Psoas muscle (tissue), 8 donors: ENCODE data around the gene TNFRSF1B. TPM values are rescaled to one million over a fixed set of nuclear protein-coding genes. Genes with fewer than 3 reads are reported as not detected.

Experiments
- ATAC-seq, 4 donors: fragments of 200-7000 bp; cut with Tn5 transposase; one replicate each; pipeline ENCODE4 v1.9.1; 2020; ENCODE audit warnings: moderate library complexity in 3 of 4, mild to moderate bottlenecking in 2 of 4
- DNase-seq, 2 donors: peaks; one replicate each; pipeline ENCODE4 v3.0.0-alpha.2; 2020
- H3K27ac ChIP-seq: fragments of 200-600 bp; one replicate; pipeline ENCODE4 v1.8.0; 2022
- H3K27me3 ChIP-seq, 3 donors: fragments of 200-600 bp in 1 of 3; one replicate each; pipeline versions ENCODE4 v1.6.1 to v1.8.0; 2013 to 2022; ENCODE audit warnings: low read length in 2 of 3, mild to moderate bottlenecking in 2 of 3, moderate library complexity in 1 of 3; ENCODE audit not compliant: insufficient read depth in 3 of 3
- H3K36me3 ChIP-seq, 2 donors: fragments of 200-600 bp in 1 of 2; one replicate each; pipeline versions ENCODE4 v1.6.1 to v1.8.0; 2013 to 2022; ENCODE audit warnings: low read depth in 1 of 2, mild to moderate bottlenecking in 1 of 2, moderate library complexity in 1 of 2; ENCODE audit not compliant: insufficient read depth in 1 of 2
- H3K4me1 ChIP-seq: fragments of 200-600 bp; one replicate; pipeline ENCODE4 v1.8.0; 2022
- H3K4me3 ChIP-seq: fragments of 200-600 bp; one replicate; pipeline ENCODE4 v1.8.0; 2022; ENCODE audit warnings: mild to moderate bottlenecking
- H3K9me3 ChIP-seq: fragments of 200-600 bp; one replicate; pipeline ENCODE4 v1.8.0; 2022
- WGBS, 3 donors: extraction: QIAGEN DNeasy Blood & Tissue Kit; methylation state at CpG; one replicate each; pipeline versions ENCODE4 v1.1.6 to v1.1.7; 2013; 5-methylcytosine and 5-hydroxymethylcytosine counted together
- intact Hi-C, 2 donors: fragments of 100-400 bp; cut with DNase I; formaldehyde crosslinking; loops; one replicate each; pipeline versions ENCODE4 v1.11.0 to v1.14.2; 2022
- polyA plus RNA-seq, 3 donors: library from polyadenylated mRNA; stranded (reverse); fragments of 200-250 nt; gene quantifications; one replicate each; pipeline ENCODE4 v1.2.3, GENCODE V29; 2013
- total RNA-seq, 4 donors: library from RNA; stranded (reverse); fragmentation: NEBNext Ultra II Directional in 2 of 4; extraction: Animal tissue kit (Norgen Biotek cat#: 25700) in 2 of 4; gene quantifications; one replicate each; pipeline versions ENCODE4 v1.2.1 to v1.2.4, GENCODE V29; 2021 to 2023
- TF ChIP-seq, protein P1 (sequence below): fragments of 200-600 bp; IDR thresholded peaks from one replicate; pipeline ENCODE4 v1.8.0; 2022; ENCODE audit warnings: antibody characterized with exemption
- donor health status: healthy with polysubstance abuse.
- donor health status: DM: no; HTN: no; CAD: no; lungs with moderate emphysema.
- donor health status: Bipolar disorder and iron deficiency.
- donor health status: healthy.
- donor health status: DM: yes; HTN: yes; CAD: no.
- donor health status: DM: no; HTN: no; CAD: no.
- donor health status: DM: no; HTN: no; CAD: no.
- donor health status: DM: yes; HTN: yes; CAD: no.

The TNFRSF1B gene
- total and polyA plus RNA-seq, 7 donors: 5.1 to 12.8 (median 7.6) TPM

DNA sequence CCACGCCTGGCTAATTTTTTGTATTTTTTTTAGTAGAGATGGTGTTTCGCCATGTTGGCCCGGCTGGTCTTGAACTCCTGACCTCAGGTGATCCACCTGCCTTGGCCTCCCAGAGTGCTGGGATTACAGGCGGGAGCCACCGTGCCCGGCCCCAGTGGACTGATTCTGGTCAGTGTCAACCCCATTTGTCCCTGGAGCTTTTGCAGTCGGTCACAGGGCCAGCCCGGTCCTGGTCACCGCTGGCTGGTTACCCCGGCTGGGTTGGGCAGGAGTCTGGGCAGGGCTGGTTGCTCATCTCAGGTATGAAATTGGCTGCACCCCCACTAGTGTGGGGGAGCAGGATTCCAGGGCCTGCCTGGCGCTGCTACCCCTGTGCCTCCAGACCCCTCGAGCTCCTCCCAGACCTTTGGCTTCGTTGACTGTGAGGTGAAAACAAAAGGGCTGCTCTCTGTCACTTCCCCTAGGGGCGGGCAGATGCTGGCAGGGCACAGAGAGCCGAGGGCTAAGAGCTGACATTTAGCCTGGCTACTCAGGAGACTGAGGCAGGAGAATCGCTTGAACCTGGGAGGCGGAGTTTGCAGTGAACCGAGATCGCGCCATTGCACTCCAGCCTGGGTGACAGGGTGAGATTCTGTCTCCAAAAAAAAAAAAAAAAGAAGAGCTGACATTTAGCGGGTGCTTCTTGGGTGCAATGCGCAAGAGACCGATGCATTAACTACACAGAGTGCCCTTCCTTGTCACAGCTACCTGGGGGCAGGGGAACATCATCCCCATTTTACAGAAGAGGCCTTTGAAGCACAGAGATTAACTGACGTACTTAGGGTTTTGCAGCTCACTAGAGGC is 10.6 kb downstream of the TNFRSF1B start:
- Histone ChIP-seq H3K4me1 (peaks cover 21% of the 10 kb centered on the region), H3K4me3 (no peak overlapping the region), H3K36me3 (no peaks in the 10 kb centered on the region), H3K27ac (peak overlapping the region; percentile 30), H3K27me3 (no peaks in the 10 kb centered on the region), H3K9me3 (no peaks in the 10 kb centered on the region)
- 82 to 83% (median 82%) methylated on average over 23 to 24 of the region's 24 CpGs for WGBS, 3 donors
- DNase-seq (no peak), ATAC-seq (no peak)
- TF ChIP-seq, protein P1, sequence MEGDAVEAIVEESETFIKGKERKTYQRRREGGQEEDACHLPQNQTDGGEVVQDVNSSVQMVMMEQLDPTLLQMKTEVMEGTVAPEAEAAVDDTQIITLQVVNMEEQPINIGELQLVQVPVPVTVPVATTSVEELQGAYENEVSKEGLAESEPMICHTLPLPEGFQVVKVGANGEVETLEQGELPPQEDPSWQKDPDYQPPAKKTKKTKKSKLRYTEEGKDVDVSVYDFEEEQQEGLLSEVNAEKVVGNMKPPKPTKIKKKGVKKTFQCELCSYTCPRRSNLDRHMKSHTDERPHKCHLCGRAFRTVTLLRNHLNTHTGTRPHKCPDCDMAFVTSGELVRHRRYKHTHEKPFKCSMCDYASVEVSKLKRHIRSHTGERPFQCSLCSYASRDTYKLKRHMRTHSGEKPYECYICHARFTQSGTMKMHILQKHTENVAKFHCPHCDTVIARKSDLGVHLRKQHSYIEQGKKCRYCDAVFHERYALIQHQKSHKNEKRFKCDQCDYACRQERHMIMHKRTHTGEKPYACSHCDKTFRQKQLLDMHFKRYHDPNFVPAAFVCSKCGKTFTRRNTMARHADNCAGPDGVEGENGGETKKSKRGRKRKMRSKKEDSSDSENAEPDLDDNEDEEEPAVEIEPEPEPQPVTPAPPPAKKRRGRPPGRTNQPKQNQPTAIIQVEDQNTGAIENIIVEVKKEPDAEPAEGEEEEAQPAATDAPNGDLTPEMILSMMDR: no peak
- intact Hi-C loops: no loop called here

DNA sequence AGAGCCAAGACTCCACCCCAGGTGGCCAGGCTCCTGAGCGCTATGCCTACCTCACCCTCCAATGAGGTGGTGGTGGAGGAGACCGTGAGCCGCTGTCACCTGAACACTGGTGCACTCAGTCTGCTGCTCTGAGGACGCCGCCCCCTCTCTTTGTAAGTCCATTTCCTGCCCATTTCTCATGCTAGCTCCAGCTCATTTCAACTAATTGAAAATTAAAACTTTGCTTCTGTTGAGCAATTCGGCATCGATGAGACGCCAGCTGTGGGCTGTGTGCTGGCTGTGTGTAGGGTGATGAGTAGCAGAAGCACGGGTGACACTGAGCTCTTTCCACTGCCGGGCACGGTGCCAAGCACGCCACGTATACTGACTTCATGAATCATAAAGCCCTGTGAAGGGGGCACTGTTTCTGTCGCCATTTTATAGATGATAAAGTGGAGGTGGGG is 11.2 kb downstream of the TNFRSF1B start:
- intact Hi-C loops: no loop called here
- Histone ChIP-seq H3K4me1 (peaks cover 21% of the 10 kb centered on the region), H3K4me3 (no peak overlapping the region), H3K9me3 (no peaks in the 10 kb centered on the region), H3K27ac (peak overlapping the region; percentile 30), H3K27me3 (no peaks in the 10 kb centered on the region), H3K36me3 (no peaks in the 10 kb centered on the region)
- ATAC-seq (peak in 1 of 4 donors; percentile 25), DNase-seq (peak; percentile 78)
- WGBS, 3 donors: 43 to 53% (median 44%) methylated on average over 14 of the region's 14 CpGs
- TF ChIP-seq, protein P1: no peak

DNA sequence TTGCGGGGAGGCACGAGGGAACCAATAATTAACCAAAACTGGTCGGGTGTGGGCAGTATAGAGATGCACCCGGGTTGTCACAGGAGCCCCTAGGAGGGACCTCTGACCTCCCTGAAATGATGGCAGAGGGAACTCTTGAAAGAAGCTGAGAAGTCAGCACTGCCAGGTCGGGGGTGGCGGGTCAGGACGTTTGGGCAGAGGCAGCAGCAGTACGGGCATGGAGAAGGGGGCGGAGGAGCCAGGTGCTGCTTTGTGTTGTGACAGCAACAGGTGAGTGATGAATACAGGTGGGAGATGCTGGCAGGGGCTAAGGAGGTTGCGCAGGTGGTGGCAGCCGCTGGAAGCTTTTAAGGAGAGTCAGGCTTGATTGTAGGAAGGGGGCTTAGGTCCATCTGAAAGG is 11.7 kb downstream of the TNFRSF1B start:
- Histone ChIP-seq H3K27me3 (no peaks in the 10 kb centered on the region), H3K36me3 (no peaks in the 10 kb centered on the region), H3K4me1 (peaks cover 21% of the 10 kb centered on the region), H3K27ac (peak overlapping the region; percentile 58), H3K4me3 (no peak overlapping the region), H3K9me3 (no peaks in the 10 kb centered on the region)
- DNase-seq (no peak), ATAC-seq (no peak)
- intact Hi-C loops: no loop called here
- TF ChIP-seq, protein P1: no peak
- WGBS, 3 donors: 56 to 68% (median 57%) methylated on average over 10 to 11 of the region's 11 CpGs

DNA sequence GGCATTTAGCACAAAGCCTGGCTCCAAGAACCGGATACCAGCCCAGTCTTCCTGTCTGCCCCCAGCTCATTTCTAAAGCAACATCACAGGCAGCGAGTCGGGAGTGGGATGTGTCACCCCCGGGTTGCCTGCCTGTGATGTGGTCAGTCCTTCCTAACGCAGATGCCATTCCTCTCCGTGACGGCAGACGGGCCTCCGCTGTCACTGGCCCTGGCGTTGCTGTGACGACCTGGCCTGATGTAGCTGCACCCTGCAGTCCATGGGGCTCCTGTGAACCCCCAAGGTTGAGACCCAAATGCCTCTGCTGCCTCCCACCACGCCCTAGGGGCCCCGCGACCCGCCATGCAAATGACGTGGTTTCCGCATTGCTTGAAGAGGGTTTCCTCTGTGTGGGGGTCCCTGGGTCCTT is 12.3 kb downstream of the TNFRSF1B start:
- Histone ChIP-seq H3K4me1 (peaks cover 24% of the 10 kb centered on the region), H3K4me3 (no peak overlapping the region), H3K27ac (peak overlapping the region; percentile 58), H3K9me3 (no peaks in the 10 kb centered on the region), H3K36me3 (no peaks in the 10 kb centered on the region), H3K27me3 (no peaks in the 10 kb centered on the region)
- WGBS, 3 donors: 56 to 68% (median 67%) methylated on average over 17 of the region's 17 CpGs
- TF ChIP-seq, protein P1: no peak
- no peak for ATAC-seq
- intact Hi-C loops: no loop called here
- no peak for DNase-seq
